ENCODE measurements around the gene EGLN1. TPM values are rescaled to one million over a fixed set of nuclear protein-coding genes. Genes with fewer than 3 reads are reported as not detected.

EGLN1 gene
- total and polyA plus RNA-seq, 2 of the 8 experiments (the other 6 are each of a cell fraction or from before 2014, with no cell fraction given) = 4.0 to 6.4 TPM

DNA sequence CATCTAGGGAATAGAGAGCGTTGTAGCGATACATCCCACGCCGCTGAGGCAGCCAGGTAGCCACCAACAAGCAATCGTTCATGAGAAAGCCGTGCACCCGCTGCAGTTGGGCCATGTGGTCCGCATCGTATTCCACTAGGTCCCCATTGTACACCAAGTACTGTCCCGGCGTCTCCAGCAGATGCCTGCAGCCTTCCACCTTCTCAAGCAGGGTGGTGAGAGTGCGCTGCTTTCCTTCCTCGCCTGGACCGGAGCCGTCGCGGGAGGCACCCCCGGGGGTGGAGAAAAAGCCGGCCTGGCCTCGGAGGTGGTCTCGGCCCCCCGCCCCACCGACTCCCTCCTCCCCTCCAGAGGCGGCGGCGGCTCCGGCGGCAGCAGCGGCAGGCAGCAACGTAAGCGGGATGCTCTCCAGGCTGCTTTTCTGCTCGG is 85.0 kb downstream of the EGLN1 start:
- Histone ChIP-seq H3K14ac (ENCODE audit: insufficient read length) (no peak overlapping the region), H3K4ac (replicated peaks; ENCODE audit: insufficient read length, low read depth, low read length) (no peak overlapping the region), H3K27ac (ENCODE audit: low read depth, low read length) (peak overlapping the region; percentile 35; the same call in 1 of the 2 replicates), H3K9ac (replicated peaks in 1 of 4; ENCODE audit: extremely low read depth in 1 of 4, low read depth in 3 of 4, low read length in 3 of 4) (peak overlapping the region; percentile 62 to 87 (median 82)), H4K8ac (ENCODE audit: extremely low read depth, insufficient read depth, low read length) (peak overlapping the region; percentile 47; the same call in 1 of the 2 replicates), H3K4me3 (ENCODE audit: extremely low read depth in 1 of 4, insufficient read depth in 2 of 4, low read depth in 3 of 4, low read length in 4 of 4) (peak overlapping the region; percentile 89 to 100 (median 98)), H2BK20ac (ENCODE audit: low read length) (no peak overlapping the region; the same call in 1 of the 2 replicates), H3K36me3 (ENCODE audit: control insufficient read depth in 2 of 4, insufficient read depth in 4 of 4, low read length in 3 of 4) (peaks cover 0 to 3% (median 0%) of the 10 kb centered on the region in 4 experiments; a peak in 1 of 8 replicates), H3K79me1 (ENCODE audit: low read depth, low read length) (peaks cover 8% of the 10 kb centered on the region; the same call in 1 of the 2 replicates), H3K4me2 (ENCODE audit: insufficient read depth in 1 of 2, low read depth in 2 of 2, low read length in 2 of 2) (peak overlapping the region; percentile 93 to 98), H2BK120ac (replicated peaks; ENCODE audit: low read depth, low read length) (no peak overlapping the region), H3K9me3 (ENCODE audit: insufficient read depth in 2 of 2, low read depth in 1 of 2, low read length in 1 of 2) (no peaks in the 10 kb centered on the region), H3K4me1 (replicated peaks in 1 of 4; ENCODE audit: control insufficient read depth in 3 of 4, insufficient read depth in 4 of 4, low read length in 3 of 4) (peaks cover 6 to 19% (median 8%) of the 10 kb centered on the region in 4 experiments), H2BK5ac (ENCODE audit: low read depth, low read length) (0 out of 2 replicates have a peak overlapping the region, but pooled peaks have one; percentile 37), H2AFZ (ENCODE audit: low read length) (peak overlapping the region; percentile 35; the same call in 1 of the 2 replicates), H2AK5ac (ENCODE audit: low read depth, low read length) (no peak overlapping the region), H3K23me2 (ENCODE audit: low read depth, low read length) (peaks cover 20% of the 10 kb centered on the region), H3K23ac (ENCODE audit: insufficient read length) (no peak overlapping the region), H3K27me3 (replicated peaks in 1 of 4; ENCODE audit: control insufficient read depth in 3 of 4, extremely low read depth in 1 of 4, insufficient read depth in 3 of 4, low read length in 3 of 4) (no peaks in the 10 kb centered on the region), H3K56ac (replicated peaks; ENCODE audit: insufficient read length, low read depth, low read length) (peak overlapping the region; percentile 4), H3K79me2 (ENCODE audit: control insufficient read depth in 1 of 2, insufficient read depth in 2 of 2, low read length in 2 of 2) (peaks cover 13 to 62% of the 10 kb centered on the region in 2 experiments), H4K20me1 (replicated peaks in 1 of 2; ENCODE audit: control insufficient read depth in 1 of 2, insufficient read depth in 2 of 2, low read length in 2 of 2) (peaks cover 5% of the 10 kb centered on the region in 2 experiments), H2BK15ac (ENCODE audit: low read length) (no peak overlapping the region), H4K5ac (ENCODE audit: insufficient read length, low read depth, low read length) (no peak overlapping the region), H2BK12ac (ENCODE audit: low read depth, low read length) (no peak overlapping the region), H3K18ac (ENCODE audit: extremely low read depth, low read length) (no peak overlapping the region; the same call in 1 of the 2 replicates), H4K91ac (replicated peaks; ENCODE audit: insufficient read length, low read length) (peak overlapping the region; percentile 47)
- POLR2A ChIA-PET (ENCODE audit: partially characterized antibody) = interaction anchor here (1.0 to 2.0 kb wide), 3 partner anchors 9 to 96 kb away, joined by 3 to 7 read pairs (median 5); no protein-coding TSS in a partner anchor
- CTCF ChIA-PET (ENCODE audit: partially characterized antibody) = interaction anchor here (1.0 to 2.6 kb wide), 6 partner anchors 12 to 266 kb away, joined by 3 to 6 read pairs (median 4); no protein-coding TSS in a partner anchor
- WGBS, 2 experiments (ENCODE audit: extremely low coverage in 1 of 2, insufficient coverage in 1 of 2, insufficient read length in 1 of 2, insufficient replicate concordance in 2 of 2, low coverage in 1 of 2, low lambda C conversion rate in 2 of 2, missing lambda C conversion rate in 1 of 2) = 7% methylated on average over 12 of the region's 32 CpGs; no CpG with 5 or more reads in 1 of the 2 experiments
- no peak for FAIRE-seq
- DNase-seq (ENCODE audit: low read depth in 1 of 2, low spot score in 2 of 2) = no peak
- peak; percentile 35 for TF ChIP-seq MAX (IDR thresholded peaks at IDR 0.05)
- TF ChIP-seq RBBP5 (IDR thresholded peaks at IDR 0.05; ENCODE audit: borderline replicate concordance, low read depth, low read length) = peak; percentile 36; the same call in 1 of the 2 replicates
- no peak for TF ChIP-seq BCL11A (IDR thresholded peaks at IDR 0.05; ENCODE audit: low read depth in 2 of 2, low read length in 2 of 2)
- no peak for TF ChIP-seq SP4 (IDR thresholded peaks at IDR 0.05; ENCODE audit: low read length)
- TF ChIP-seq YY1 (IDR thresholded peaks at IDR 0.05; ENCODE audit: low read depth, low read length) = no peak

Data from H1 (cell line).